Dermis microvascular lymphatic vessel endothelial cell (primary cell): ENCODE measurements around the gene MAP3K6. TPM values are rescaled to one million over a fixed set of nuclear protein-coding genes. Genes with fewer than 3 reads are reported as not detected.
A peak's percentile ranks its signal among the peaks of the same experiment; 100 is the strongest.

ENCODE experiments used
- DNase-seq, 2 donors: peaks; one replicate each; pipeline versions ENCODE4 v3.0.0 to v3.0.0-alpha.2; 2010; ENCODE audit warnings: low read depth in 2 of 2
- total RNA-seq: library from RNA; depleted of rRNA; stranded (reverse); fragments of >200 nt; gene quantifications from 2 replicates; pipeline ENCODE4 v1.2.1, GENCODE V29; 2014

Gene MAP3K6
- total RNA-seq, 1 donor from 2014 or later, result 3.3 TPM

GRCh38 chr1:27379564-27380122, 12.9 kb upstream of the MAP3K6 start:
- DNase-seq, result no peak

- no peak for DNase-seq
Observed at GRCh38 chr1:27377760-27378495, 11.2 kb upstream of the MAP3K6 start.

GRCh38 chr1:27374362-27375086, 7.8 kb upstream of the MAP3K6 start, which contains the start of gene FCN3:
Gene FCN3 (minus strand): TSS chr1:27374824. CDS start chr1:27374818, 6 bp downstream.
- DNase-seq, result no peak

- DNase-seq, result no peak
Observed at GRCh38 chr1:27372808-27373690, 6.3 kb upstream of the MAP3K6 start.

GRCh38 chr1:27372022-27372807, 5.5 kb upstream of the MAP3K6 start:
- DNase-seq, result no peak

- DNase-seq, result peak in 1 of 2 donors; percentile 23
Observed at GRCh38 chr1:27368869-27369582, 2.3 kb upstream of the MAP3K6 start.

GRCh38 chr1:27367160-27367650, 444 bp upstream of the MAP3K6 start:
- no peak for DNase-seq

GRCh38 chr1:27366113-27366410, 699 bp downstream of the MAP3K6 start:
- DNase-seq, result peak; percentile 35 to 82

- DNase-seq, result peak; percentile 47 to 86
Observed at GRCh38 chr1:27365372-27366112, 1.2 kb downstream of the MAP3K6 start.

- DNase-seq, result no peak
Observed at GRCh38 chr1:27364696-27365371, 1.9 kb downstream of the MAP3K6 start.

- no peak for DNase-seq
Observed at GRCh38 chr1:27363766-27364695, 2.7 kb downstream of the MAP3K6 start.

GRCh38 chr1:27361553-27361952, 5.2 kb downstream of the MAP3K6 start:
- no peak for DNase-seq

GRCh38 chr1:27361044-27361402, 5.7 kb downstream of the MAP3K6 start:
- no peak for DNase-seq

- DNase-seq, result peak in 1 of 2 donors; percentile 19
Observed at GRCh38 chr1:27360159-27361043, 6.4 kb downstream of the MAP3K6 start.

GRCh38 chr1:27359822-27360158, 7.0 kb downstream of the MAP3K6 start:
- DNase-seq, result no peak

GRCh38 chr1:27358928-27359313, 7.8 kb downstream of the MAP3K6 start:
- no peak for DNase-seq
